Measurements from ENCODE around the gene CDKN2B. TPM values are rescaled to one million over a fixed set of nuclear protein-coding genes. Genes with fewer than 3 reads are reported as not detected.

CDKN2B gene
- total and polyA plus RNA-seq, 7 experiments from 2014 or later: 0.32 to 4.1 (median 1.6) TPM; not detected in 4

GRCh38 chr9:21958833-21959232 lies 50.3 kb downstream of the CDKN2B start:
- ATAC-seq (no peak), DNase-seq (no peak)
- Mint-ChIP-seq H3K36me3 (peaks cover 0 to 12% (median 0%) of the 10 kb centered on the region in 5 donors), H3K27ac (no peak overlapping the region), H3K27me3 (peaks cover 28 to 56% (median 41%) of the 10 kb centered on the region in 5 donors), H3K4me3 (no peak overlapping the region), H3K4me1 (no peaks in the 10 kb centered on the region), H3K9me3 (peaks cover 0 to 20% (median 9%) of the 10 kb centered on the region in 11 donors)
- POLR2A ChIA-PET: no interaction called here
- Histone ChIP-seq H3K4me1 (ENCODE audit: control insufficient read depth in 2 of 2, insufficient read depth in 2 of 2, low read length in 2 of 2) (no peaks in the 10 kb centered on the region), H3K27ac (ENCODE audit: low read depth, low read length) (no peak overlapping the region), H3K4me3 (ENCODE audit: low read length) (no peak overlapping the region), H3K9me3 (ENCODE audit: control insufficient read depth in 2 of 3, low read length in 3 of 3) (no peaks in the 10 kb centered on the region), H3K27me3 (ENCODE audit: control insufficient read depth in 2 of 2, insufficient read depth in 2 of 2, low read length in 2 of 2) (peaks cover 6 to 7% of the 10 kb centered on the region in 2 donors), H3K36me3 (ENCODE audit: control insufficient read depth in 2 of 3, insufficient read depth in 3 of 3, low read length in 3 of 3) (no peaks in the 10 kb centered on the region)
- CTCF ChIA-PET: no interaction called here
- intact Hi-C loops (cut with micrococcal nuclease): no loop called here

Other genes starting within 250 kb of the CDKN2B start
- 10 to 100 TPM; 29.0 to 50.7 (median 43.2) TPM for gene MTAP, start 206.7 kb downstream of the CDKN2B start, total RNA-seq
- 10 to 100 TPM; 13.1 to 20.3 TPM for gene MTAP, start 206.7 kb downstream of the CDKN2B start, polyA plus RNA-seq
- gene CDKN2A, start 14.9 kb downstream of the CDKN2B start, total RNA-seq: 10 to 100 TPM in 1 of 5 experiments, 1 to 10 TPM in 1, under 1 TPM in 2, not detected in 1; 0.43 to 21.7 (median 1.7) TPM
- gene CDKN2A, start 14.9 kb downstream of the CDKN2B start, polyA plus RNA-seq: under 1 TPM in 1 of 2 donors, not detected in 1; 0.79 TPM
- gene CDKN2B-AS1, start 14.5 kb downstream of the CDKN2B start, total RNA-seq: 1 to 10 TPM in 1 of 5 experiments, under 1 TPM in 2, not detected in 2; 0.21 to 3.5 (median 0.61) TPM
- not detected for gene CDKN2B-AS1, start 14.5 kb downstream of the CDKN2B start, polyA plus RNA-seq

Data from naive thymus-derived CD4-positive, alpha-beta T cell (primary cell).